GM19193 (cell line): ENCODE measurements around the gene PCGF1.

Source experiments
- POLR2A ChIP-seq: IDR thresholded peaks from 4 replicates; pipeline ENCODE4 v1.6.1; 2011; ENCODE audit not compliant: insufficient read depth, insufficient read length; ENCODE audit errors: extremely low read depth

Gene PCGF1

DNA sequence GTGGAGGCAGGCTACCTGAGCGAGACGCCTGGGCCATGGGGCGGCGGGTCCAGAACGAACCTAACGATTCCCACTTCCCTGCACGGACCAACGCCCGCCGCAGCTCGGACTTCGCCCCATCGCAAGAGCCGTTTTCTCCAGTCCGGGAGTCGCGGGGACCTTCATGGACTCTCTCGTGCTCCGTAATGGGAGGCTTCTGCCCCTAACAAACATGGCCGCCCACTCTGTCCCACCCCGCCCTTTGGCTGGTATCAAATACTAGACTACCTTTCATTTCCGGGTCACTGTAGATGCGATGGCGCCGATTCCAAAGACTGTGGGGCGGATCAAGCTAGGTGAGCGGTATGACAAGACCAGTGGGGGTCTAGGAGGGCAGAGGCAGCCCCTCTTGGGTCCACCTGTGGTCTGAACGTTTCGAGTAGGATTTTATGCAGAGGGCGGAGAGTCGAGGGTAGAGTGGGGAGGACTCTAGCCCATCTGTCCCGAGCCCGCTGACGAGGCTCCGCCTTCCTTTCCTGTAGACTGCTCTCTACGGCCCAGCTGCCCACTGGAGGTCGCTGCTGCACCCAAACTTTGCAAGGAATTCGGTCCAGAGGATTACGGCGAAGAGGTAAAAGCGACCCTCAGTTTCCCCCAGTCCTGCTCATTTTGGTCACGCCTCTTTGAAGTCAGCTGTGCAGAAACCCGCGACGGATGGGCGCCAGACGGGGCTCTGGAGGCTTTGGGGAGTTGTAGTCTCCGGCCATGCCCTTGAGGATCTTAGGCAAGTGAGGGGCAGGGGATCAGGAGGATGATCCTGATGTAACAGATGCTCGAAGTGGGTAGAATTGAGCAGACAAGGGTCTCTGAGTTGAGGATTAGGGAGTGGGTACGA lies 24.5 kb downstream of the PCGF1 start, which contains the start of the genes CCDC142 and TTC31:
CCDC142 (minus strand) TSS at position 198 of the 874 bp plus-strand sequence; CDS start at position 37, 161 bp downstream.
TTC31 (plus strand) TSS at position 281 of the 874 bp plus-strand sequence; CDS start at position 296, 15 bp downstream.
- TF ChIP-seq POLR2A: peak; percentile 79

DNA sequence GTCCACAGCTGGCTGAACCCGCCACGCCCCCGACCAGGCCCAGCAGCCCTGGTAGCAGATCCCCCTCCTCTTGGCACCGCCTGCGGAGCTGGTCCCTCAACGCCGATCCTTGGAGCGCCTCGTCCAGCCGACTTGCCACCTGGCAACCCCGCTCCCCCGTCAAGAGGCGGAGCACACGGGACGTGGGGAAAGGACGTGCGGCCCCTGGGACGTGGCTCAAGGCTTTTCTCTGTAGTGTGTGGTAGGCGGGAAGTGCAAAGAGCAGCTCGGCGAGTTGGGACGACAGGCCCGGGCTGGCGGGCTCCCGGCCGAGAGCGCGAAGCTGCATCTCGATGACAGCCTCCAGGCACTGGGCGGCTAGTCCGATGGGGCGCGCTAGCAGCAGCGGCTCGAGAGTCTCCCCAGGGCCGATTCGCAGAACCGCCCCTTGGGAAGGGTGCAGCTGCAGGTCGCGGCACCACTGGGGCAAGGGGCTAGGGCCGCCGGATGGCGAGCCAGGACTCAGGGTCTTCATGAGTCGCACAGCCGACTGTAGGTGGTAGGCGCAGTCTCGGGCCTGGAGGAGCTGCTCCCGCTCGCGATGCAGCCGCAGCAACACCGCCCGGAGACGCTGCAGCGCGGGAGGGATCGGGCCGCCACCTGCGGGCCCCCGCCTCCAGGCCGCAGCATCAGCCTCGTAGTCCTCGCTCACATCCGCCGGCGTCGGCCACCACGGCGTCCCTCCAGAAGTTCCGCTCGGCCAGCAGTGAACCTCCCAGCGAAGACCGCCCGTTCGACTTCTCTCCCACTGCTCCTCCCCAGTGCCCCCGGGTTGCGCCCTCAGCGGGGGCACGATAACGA lies 25.3 kb downstream of the PCGF1 start:
- no peak for TF ChIP-seq POLR2A

- no peak for TF ChIP-seq POLR2A
These were observed 26.1 kb downstream of the PCGF1 start for GRCh38 chr2:74481431-74481830.

GRCh38 chr2:74474899-74475298 lies 32.6 kb downstream of the PCGF1 start:
- TF ChIP-seq POLR2A: no peak

DNA sequence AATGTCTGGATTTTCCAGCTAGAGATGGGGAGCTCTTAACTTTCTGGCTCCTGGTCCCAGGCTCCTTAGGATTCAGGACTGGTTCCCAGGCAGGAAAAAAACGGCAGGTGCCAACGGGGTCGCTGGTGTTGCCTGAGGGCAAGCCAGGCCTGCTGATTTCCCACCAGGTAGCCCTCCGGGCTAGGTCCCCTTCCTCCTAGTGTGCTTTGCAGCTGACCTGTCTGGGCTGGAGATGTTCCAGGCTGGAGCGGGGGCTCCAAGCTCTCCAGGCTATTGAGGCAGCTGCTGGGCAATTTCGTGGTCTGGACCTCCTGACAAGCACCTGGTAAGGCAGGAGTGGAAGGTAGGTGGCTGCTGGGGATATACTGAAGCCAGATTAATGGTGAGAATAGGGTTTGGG lies 33.0 kb downstream of the PCGF1 start:
- no peak for TF ChIP-seq POLR2A

DNA sequence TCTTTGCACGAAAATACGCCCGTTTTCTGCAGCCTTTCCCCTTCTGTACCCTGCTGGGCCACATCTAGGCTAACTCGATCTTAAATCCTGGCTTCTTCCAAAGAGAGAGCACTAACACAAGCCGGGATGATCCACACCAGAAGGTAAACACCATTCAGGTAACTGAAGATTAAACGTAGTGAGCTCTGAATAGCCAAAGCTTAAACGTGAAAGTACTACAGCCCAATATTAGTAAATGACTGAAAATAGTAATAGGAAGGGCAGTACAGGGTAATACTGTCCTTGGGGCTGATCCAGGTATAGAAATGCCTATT lies 34.6 kb downstream of the PCGF1 start:
- no peak for TF ChIP-seq POLR2A

DNA sequence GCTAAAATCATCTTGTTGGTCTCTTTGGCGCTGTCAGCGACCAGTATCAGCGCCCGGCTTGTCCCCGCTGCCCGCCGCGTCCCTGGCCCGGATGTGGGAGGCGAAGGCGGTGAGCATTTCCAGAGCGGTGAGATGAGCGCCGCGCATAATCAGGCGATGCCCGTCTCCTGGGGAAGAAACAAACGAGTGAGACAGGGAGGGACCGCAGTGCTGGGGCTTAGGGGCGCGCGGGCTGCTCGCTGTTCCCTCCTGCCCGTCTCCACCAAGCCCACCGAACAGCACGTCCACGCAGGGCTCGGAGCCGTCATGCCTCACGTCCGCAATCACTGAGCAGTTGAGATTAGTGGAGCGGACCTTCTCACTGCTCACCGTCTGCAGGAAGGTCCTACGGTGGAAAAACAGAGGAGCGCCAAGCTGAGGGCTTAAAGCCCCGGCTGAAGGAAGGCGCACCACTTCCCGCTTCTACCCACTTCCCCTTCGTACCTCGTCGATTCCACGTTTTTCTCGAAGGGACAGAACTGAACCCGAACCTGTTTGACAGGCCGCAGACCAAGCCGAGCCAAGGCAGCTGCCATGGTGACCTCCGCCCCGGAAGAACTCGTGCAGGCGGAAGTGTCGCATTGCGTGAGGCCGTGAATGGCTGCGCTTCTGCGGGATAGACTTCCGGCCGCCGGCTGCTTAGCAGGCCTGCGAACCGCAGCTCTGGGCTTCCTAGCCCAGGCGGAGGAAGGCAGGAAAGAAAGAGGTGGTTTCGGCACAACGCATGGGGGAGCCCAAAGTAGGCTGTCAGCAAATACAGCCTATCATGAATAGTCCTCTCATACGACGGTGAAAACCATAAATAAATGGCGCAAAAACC lies 35.2 kb downstream of the PCGF1 start, which contains the start of gene MRPL53:
MRPL53 (minus strand) TSS at position 595 of the 859 bp plus-strand sequence; CDS start at position 575, 20 bp downstream.
- TF ChIP-seq POLR2A: peak; percentile 95

DNA sequence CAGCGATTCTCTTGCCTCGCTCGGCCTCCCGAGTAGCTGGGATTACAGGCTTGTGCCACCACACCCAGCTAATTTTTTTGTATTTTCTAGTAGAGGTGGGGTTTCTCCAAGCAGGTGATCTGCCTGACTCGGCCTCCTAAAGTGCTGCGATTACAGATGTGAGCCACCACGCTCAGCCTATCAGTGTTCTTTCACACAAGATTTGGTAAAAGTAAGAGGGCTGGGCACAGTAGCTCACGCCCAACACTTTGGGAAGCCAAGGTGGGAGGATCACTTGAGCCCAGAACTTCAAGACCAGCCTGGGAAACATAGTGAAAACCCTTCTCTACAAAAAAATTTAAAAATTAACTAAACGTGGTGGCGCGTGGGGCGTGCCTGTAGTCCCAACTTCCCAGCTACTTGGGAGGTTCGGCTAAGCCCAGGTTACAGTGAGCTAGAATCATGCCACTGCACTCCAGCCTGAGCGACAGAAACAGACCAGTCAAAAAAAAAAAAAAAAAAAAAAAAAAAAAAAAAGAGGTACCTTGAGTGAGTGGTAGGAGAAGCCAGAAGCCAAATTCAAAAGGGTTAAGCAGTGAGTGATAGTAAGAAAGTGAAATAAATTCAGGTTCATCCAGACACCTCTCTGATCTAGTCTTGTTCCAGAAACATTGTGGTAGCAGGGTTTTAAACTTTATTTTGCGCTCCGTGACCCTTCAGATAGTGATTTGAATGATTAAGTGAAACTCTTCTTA lies 36.0 kb downstream of the PCGF1 start:
- TF ChIP-seq POLR2A: no peak

GRCh38 chr2:74464406-74464805 lies 43.1 kb downstream of the PCGF1 start:
- no peak for TF ChIP-seq POLR2A

DNA sequence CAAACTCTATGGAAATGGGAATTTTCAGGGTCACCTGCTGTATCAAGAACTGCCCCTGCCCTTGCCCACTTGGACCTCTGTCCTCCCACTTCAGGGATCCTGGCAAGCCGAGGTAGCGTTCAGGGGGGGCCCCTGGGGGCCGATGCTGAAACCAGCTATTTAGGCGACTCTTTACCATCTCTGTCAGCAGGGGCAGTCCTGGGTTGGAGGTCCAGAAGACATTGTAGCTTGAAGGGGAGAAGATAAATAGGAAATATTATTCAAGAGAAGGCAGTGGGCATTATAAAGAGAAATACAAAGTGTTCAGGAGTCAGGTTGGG lies 44.7 kb downstream of the PCGF1 start:
- TF ChIP-seq POLR2A: no peak

DNA sequence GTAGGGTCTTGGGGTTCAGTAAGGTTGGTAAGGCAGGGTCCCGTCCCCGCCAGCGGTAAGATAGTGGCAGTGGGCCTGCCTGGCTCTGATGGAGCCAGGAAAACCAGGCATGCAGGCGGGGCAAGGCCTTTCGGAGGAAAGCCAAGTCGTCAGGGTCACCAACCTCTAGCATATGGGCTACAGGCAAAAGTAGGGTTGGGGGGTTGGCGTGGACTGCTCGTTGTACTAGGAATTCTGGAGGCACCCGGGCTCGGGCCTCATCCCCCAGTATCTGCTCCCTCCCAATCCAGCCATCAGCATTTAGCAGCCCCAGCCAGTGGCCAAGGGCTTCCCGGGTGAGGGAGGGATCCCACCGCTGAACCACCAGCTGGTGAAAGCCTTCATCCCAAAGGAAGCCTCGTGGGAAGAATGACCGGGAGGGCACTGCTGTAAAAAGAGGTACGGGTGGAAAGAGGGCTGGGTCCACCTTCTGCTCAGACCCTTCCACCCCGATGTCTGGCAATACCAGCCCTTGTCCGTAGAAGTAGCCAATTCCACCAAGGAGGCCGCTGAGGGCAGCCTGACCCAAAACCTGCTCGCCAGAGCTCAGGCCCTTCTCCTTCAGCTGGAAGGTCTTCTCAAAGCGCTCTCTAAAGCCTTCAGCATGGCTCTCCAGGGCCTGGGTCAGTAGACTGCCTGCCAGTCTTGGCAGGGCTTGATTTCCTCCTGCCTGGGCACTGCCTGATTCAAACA lies 45.3 kb downstream of the PCGF1 start:
- TF ChIP-seq POLR2A: no peak

- TF ChIP-seq POLR2A: no peak
These were observed 46.1 kb downstream of the PCGF1 start for GRCh38 chr2:74461187-74462053.
